ENCODE results near the gene TIMMDC1. TPM values are rescaled to one million over a fixed set of nuclear protein-coding genes. Genes with fewer than 3 reads are reported as not detected.

TIMMDC1 gene
- total RNA-seq, 4 donors from 2014 or later, result 16.2 to 52.8 (median 45.8) TPM

DNA sequence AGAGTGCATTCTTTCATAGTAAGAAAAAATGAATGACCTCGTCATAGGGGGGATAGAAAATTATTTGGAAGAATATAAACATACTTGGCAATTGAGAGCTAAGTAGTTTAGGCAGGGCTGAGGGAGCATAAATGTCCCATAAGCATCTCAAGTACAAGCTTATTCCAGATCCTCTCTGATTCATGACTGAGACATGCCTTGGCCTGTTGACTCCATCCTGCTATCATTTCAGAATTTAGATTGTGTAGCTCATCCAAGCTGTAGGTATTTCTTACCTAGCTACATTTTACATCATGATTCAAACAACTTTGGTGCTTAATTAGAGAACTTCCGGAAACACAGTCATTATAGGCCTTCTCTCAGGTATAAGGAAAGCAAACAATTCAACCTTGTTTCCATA, 17.3 kb upstream of the TIMMDC1 start:
- WGBS, 2 donors, result 45 to 52% methylated on average over 2 of the region's 2 CpGs
- Histone ChIP-seq H3K4me3 (no peak overlapping the region), H3K27me3 (no peaks in the 10 kb centered on the region), H3K27ac (peak overlapping the region in 1 of 4 donors; percentile 31), H3K36me3 (peaks cover 4 to 91% (median 8%) of the 10 kb centered on the region in 3 donors), H3K9me3 (no peaks in the 10 kb centered on the region), H3K4me1 (peaks cover 0 to 8% (median 0%) of the 10 kb centered on the region in 3 donors)
- no peak for DNase-seq
- TF ChIP-seq POLR2A (IDR thresholded peaks at IDR 0.05), result no peak
- TF ChIP-seq, protein P1, sequence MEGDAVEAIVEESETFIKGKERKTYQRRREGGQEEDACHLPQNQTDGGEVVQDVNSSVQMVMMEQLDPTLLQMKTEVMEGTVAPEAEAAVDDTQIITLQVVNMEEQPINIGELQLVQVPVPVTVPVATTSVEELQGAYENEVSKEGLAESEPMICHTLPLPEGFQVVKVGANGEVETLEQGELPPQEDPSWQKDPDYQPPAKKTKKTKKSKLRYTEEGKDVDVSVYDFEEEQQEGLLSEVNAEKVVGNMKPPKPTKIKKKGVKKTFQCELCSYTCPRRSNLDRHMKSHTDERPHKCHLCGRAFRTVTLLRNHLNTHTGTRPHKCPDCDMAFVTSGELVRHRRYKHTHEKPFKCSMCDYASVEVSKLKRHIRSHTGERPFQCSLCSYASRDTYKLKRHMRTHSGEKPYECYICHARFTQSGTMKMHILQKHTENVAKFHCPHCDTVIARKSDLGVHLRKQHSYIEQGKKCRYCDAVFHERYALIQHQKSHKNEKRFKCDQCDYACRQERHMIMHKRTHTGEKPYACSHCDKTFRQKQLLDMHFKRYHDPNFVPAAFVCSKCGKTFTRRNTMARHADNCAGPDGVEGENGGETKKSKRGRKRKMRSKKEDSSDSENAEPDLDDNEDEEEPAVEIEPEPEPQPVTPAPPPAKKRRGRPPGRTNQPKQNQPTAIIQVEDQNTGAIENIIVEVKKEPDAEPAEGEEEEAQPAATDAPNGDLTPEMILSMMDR (IDR thresholded peaks at IDR 0.05), result no peak
- intact Hi-C loops (cut with DNase I), result no loop called here

DNA sequence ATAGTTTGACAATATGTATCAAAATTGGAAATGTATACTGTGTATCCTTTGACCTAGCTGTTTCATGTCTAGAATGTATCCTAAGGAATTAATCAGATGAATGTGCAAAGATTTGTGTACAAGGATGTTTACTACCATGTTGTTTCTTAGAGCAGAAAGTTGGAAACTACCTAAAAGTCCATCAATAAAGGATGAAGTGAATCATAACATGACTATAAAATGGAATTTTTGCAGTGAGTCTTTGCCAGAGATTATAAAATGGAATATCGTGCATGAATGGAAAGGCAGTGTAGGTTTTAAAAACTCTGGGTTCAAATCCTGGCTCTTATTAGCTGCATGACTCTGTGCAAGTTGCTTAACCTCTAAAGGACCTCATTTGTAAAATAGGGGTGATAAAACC, 15.2 kb upstream of the TIMMDC1 start:
- H3K27me3 ChIP-seq, result no peaks in the 10 kb centered on the region
- H3K9me3 ChIP-seq, result no peaks in the 10 kb centered on the region
- 52 to 70% methylated on average over 1 of the region's 1 CpG for WGBS, 2 donors
- H3K4me3 ChIP-seq, result no peak overlapping the region
- intact Hi-C loops (cut with DNase I), result no loop called here
- peaks cover 0 to 8% (median 0%) of the 10 kb centered on the region in 3 donors for H3K4me1 ChIP-seq
- DNase-seq, result no peak
- TF ChIP-seq POLR2A (IDR thresholded peaks at IDR 0.05), result no peak
- TF ChIP-seq, protein P1 (IDR thresholded peaks at IDR 0.05), result no peak
- no peak overlapping the region for H3K27ac ChIP-seq
- H3K36me3 ChIP-seq, result peaks cover 0 to 96% (median 8%) of the 10 kb centered on the region in 3 donors

DNA sequence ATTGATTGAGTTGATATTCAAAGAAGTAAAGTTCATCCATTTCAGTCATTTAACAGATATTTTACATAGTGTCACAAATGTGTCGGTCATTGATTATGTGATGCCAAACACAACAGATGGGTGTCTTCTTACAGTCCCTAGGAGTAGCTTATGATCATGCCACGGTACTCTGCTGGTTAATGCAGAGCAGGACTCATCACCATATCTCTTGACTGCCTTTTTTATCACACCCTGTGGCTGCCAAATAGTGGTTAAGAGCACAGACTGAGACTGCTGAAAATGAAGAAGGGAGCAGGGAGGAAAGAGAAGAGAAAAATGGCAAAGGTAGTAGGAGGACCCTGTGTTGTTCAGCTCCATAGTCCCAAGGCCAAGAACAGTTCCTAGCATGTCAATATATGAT, 12.8 kb upstream of the TIMMDC1 start:
- TF ChIP-seq POLR2A (IDR thresholded peaks at IDR 0.05), result no peak
- TF ChIP-seq, protein P1 (IDR thresholded peaks at IDR 0.05), result no peak

DNA sequence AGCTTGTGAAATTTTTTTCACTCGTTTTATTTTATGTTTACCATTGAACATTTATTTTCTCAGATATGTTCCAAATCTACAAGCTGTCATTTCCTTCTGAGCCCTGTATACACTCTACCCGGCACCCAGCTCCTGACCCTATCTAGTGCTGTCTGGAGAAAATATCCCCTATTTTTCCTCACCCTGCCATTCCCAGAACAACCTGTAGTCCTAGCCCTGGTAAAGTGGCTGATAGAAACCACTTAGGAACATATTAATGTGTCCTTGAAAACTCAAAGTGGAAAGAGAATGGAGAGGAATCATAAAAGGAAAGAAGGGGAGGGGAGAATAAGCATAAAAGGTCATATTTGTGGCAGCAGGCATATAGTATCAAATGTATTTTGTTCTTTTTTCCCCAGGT, 8.2 kb upstream of the TIMMDC1 start:
- TF ChIP-seq, protein P1 (IDR thresholded peaks at IDR 0.05), result no peak
- TF ChIP-seq POLR2A (IDR thresholded peaks at IDR 0.05), result no peak
- Histone ChIP-seq H3K27me3 (no peaks in the 10 kb centered on the region), H3K27ac (no peak overlapping the region), H3K4me3 (no peak overlapping the region), H3K4me1 (no peaks in the 10 kb centered on the region), H3K36me3 (peaks cover 0 to 74% (median 8%) of the 10 kb centered on the region in 3 donors), H3K9me3 (no peaks in the 10 kb centered on the region)
- intact Hi-C loops (cut with DNase I), result no loop called here
- DNase-seq, result no peak
- 94 to 98% methylated on average over 2 of the region's 2 CpGs for WGBS, 2 donors

More for the DNA sequence above, 12.8 kb upstream of the TIMMDC1 start:
- Histone ChIP-seq H3K9me3 (no peaks in the 10 kb centered on the region), H3K4me3 (no peak overlapping the region), H3K36me3 (peaks cover 0 to 96% (median 8%) of the 10 kb centered on the region in 3 donors), H3K4me1 (peaks cover 0 to 8% (median 0%) of the 10 kb centered on the region in 3 donors), H3K27me3 (no peaks in the 10 kb centered on the region), H3K27ac (no peak overlapping the region)
- intact Hi-C loops (cut with DNase I), result no loop called here
- DNase-seq, result no peak
- 88 to 95% methylated on average over 2 of the region's 2 CpGs for WGBS, 2 donors

DNA sequence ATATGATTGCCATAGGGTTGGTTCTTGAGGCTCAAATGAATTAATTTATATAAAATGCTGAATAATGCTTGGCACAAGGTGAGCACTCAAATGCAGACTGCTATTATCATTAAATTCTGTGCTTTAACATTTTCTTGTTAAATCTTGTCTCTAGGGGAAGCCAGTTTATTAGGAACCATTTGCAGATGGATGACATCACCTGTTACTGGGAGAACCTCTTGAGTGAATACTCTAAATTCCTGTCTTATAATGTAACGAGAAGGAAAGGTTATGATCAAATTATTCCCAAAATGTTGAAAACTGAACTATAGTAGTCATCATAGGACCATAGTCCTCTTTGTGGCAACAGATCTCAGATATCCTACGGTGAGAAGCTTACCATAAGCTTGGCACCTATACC, 6.2 kb upstream of the TIMMDC1 start:
- Histone ChIP-seq H3K9me3 (no peaks in the 10 kb centered on the region), H3K36me3 (peaks cover 0 to 54% (median 0%) of the 10 kb centered on the region in 3 donors), H3K27ac (no peak overlapping the region), H3K4me1 (peaks cover 0 to 2% (median 0%) of the 10 kb centered on the region in 3 donors), H3K4me3 (no peak overlapping the region), H3K27me3 (no peaks in the 10 kb centered on the region)
- no peak for DNase-seq
- WGBS, 2 donors, result 91 to 98% methylated on average over 2 of the region's 2 CpGs
- intact Hi-C loops (cut with DNase I), result no loop called here
- TF ChIP-seq POLR2A (IDR thresholded peaks at IDR 0.05), result no peak

DNA sequence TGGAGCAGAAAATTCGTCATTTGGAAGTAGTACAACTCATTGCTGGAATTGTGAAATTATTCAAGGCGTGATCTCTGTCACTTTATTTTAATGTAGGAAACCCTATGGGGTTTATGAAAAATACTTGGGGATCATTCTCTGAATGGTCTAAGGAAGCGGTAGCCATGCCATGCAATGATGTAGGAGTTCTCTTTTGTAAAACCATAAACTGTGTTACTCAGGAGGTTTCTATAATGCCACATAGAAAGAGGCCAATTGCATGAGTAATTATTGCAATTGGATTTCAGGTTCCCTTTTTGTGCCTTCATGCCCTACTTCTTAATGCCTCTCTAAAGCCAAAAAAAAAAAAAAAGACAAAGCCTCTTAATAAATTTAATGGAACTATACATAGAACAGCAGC, 5.5 kb upstream of the TIMMDC1 start:
- Histone ChIP-seq H3K9me3 (no peaks in the 10 kb centered on the region), H3K4me1 (peaks cover 0 to 9% (median 0%) of the 10 kb centered on the region in 3 donors), H3K4me3 (no peak overlapping the region), H3K27me3 (no peaks in the 10 kb centered on the region), H3K36me3 (peaks cover 0 to 47% (median 0%) of the 10 kb centered on the region in 3 donors), H3K27ac (no peak overlapping the region)
- WGBS, 2 donors, result 88 to 95% methylated on average over 3 of the region's 3 CpGs
- intact Hi-C loops (cut with DNase I), result no loop called here
- TF ChIP-seq POLR2A (IDR thresholded peaks at IDR 0.05), result no peak
- TF ChIP-seq, protein P1 (IDR thresholded peaks at IDR 0.05), result no peak
- DNase-seq, result no peak
